GM23338 (cell line): Measurements from ENCODE around the gene SERPINB8.

Experiments used
- CREB1 ChIP-seq: fragments of 250-450 bp; sonication (Bioruptor Pico); IDR thresholded peaks from 2 replicates; pipeline ENCODE4 v1.5.0; 2020; ENCODE audit warnings: low read depth, mild to moderate bottlenecking, moderate library complexity
- CTCF ChIP-seq, 2 experiments: fragments of 200-600 bp in 1 of 2; sonication (generic) in 1 of 2; conservative IDR thresholded peaks; 2 replicates each; pipeline versions ENCODE4 v1.5.1 to v1.6.1; 2016 to 2017; ENCODE audit warnings: antibody characterized with exemption in 2 of 2, low read depth in 2 of 2, mild to moderate bottlenecking in 2 of 2, moderate library complexity in 1 of 2
- ETS1 ChIP-seq: IDR thresholded peaks from 2 replicates; pipeline ENCODE4 v1.6.1; 2016; ENCODE audit warnings: antibody characterized with exemption
- EZH2 ChIP-seq: fragments of 200-600 bp; sonication (generic); IDR thresholded peaks from one replicate; pipeline ENCODE4 v1.8.0; 2017; ENCODE audit warnings: antibody characterized with exemption, mild to moderate bottlenecking, low read depth; ENCODE audit not compliant: unreplicated experiment
- EZH2phosphoT487 ChIP-seq: fragments of 200-600 bp; sonication (generic); IDR thresholded peaks from one replicate; pipeline ENCODE4 v1.8.1; 2018; ENCODE audit warnings: antibody characterized with exemption; ENCODE audit not compliant: unreplicated experiment
- JUNB ChIP-seq: IDR thresholded peaks from one replicate; pipeline ENCODE4 v1.6.1; 2016; ENCODE audit warnings: antibody characterized with exemption; ENCODE audit not compliant: unreplicated experiment
- NANOG ChIP-seq: IDR thresholded peaks from 2 replicates; pipeline ENCODE4 v1.6.1; 2016; ENCODE audit warnings: antibody characterized with exemption, borderline replicate concordance
- POLR2AphosphoS5 ChIP-seq: IDR thresholded peaks from 2 replicates; pipeline ENCODE4 v1.6.1; 2016; ENCODE audit warnings: antibody characterized with exemption, low read depth
- REST ChIP-seq: IDR thresholded peaks from one replicate; pipeline ENCODE4 v1.6.1; 2018; ENCODE audit warnings: antibody characterized with exemption; ENCODE audit not compliant: unreplicated experiment
- ZNF114 ChIP-seq: fragments of 250-450 bp; sonication (Bioruptor Pico); IDR thresholded peaks from 2 replicates; pipeline ENCODE4 v1.5.0; 2020; ENCODE audit warnings: mild to moderate bottlenecking, moderate library complexity

GRCh38 chr18:63961435-63961980, 8.4 kb upstream of the SERPINB8 start:
- TF ChIP-seq POLR2AphosphoS5: no peak
- no peak for TF ChIP-seq CTCF (conservative IDR thresholded peaks at IDR 0.05; ENCODE audit: low read depth in 2 of 2)
- no peak for TF ChIP-seq EZH2
- TF ChIP-seq ZNF114 (CRISPR knock-in tag): no peak
- no peak for TF ChIP-seq EZH2phosphoT487
- no peak for TF ChIP-seq REST
- TF ChIP-seq CREB1 (CRISPR knock-in tag): no peak
- TF ChIP-seq ETS1: no peak
- no peak for TF ChIP-seq NANOG
- TF ChIP-seq JUNB: no peak
